ENCODE results near the gene ADD2. TPM values are rescaled to one million over a fixed set of nuclear protein-coding genes. Genes with fewer than 3 reads are reported as not detected.

The ADD2 gene
- total RNA-seq, 4 donors from 2014 or later, result 3.2 to 4.8 (median 4.3) TPM

DNA sequence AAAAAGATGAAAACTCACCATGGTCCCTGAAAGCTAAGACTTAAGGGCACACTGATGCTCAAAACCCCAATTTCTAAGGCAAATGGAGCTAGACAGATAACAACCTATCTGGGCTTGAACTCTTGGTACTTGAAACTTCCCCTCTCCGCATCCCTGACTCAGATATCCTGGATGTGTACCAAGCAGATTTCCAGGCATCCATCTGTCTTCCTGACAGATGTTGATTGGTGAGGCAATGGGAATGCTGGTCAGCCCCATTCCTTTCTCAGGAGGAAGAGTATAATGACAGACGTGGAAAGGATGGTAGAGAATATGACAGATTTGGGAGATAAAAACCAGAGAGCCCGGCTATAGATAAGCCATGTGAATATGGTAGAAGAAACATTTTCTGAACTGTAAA lies 69.2 kb downstream of the ADD2 start:
- peak; percentile 54 for ATAC-seq (ENCODE audit: low FRiP score)
- TF ChIP-seq, protein P1, sequence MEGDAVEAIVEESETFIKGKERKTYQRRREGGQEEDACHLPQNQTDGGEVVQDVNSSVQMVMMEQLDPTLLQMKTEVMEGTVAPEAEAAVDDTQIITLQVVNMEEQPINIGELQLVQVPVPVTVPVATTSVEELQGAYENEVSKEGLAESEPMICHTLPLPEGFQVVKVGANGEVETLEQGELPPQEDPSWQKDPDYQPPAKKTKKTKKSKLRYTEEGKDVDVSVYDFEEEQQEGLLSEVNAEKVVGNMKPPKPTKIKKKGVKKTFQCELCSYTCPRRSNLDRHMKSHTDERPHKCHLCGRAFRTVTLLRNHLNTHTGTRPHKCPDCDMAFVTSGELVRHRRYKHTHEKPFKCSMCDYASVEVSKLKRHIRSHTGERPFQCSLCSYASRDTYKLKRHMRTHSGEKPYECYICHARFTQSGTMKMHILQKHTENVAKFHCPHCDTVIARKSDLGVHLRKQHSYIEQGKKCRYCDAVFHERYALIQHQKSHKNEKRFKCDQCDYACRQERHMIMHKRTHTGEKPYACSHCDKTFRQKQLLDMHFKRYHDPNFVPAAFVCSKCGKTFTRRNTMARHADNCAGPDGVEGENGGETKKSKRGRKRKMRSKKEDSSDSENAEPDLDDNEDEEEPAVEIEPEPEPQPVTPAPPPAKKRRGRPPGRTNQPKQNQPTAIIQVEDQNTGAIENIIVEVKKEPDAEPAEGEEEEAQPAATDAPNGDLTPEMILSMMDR (IDR thresholded peaks at IDR 0.05), result no peak
- no peak for DNase-seq (ENCODE audit: low spot score)

- no peak for ATAC-seq (ENCODE audit: low FRiP score)
- TF ChIP-seq, protein P1 (IDR thresholded peaks at IDR 0.05), result no peak
- DNase-seq (ENCODE audit: low spot score), result no peak
Measured at GRCh38 chr2:70697603-70698383, 70.2 kb downstream of the ADD2 start.

GRCh38 chr2:70696142-70696541 lies 71.9 kb downstream of the ADD2 start:
- no peak for ATAC-seq (ENCODE audit: low FRiP score)
- DNase-seq (ENCODE audit: low spot score), result no peak
- TF ChIP-seq, protein P1 (IDR thresholded peaks at IDR 0.05), result no peak

DNA sequence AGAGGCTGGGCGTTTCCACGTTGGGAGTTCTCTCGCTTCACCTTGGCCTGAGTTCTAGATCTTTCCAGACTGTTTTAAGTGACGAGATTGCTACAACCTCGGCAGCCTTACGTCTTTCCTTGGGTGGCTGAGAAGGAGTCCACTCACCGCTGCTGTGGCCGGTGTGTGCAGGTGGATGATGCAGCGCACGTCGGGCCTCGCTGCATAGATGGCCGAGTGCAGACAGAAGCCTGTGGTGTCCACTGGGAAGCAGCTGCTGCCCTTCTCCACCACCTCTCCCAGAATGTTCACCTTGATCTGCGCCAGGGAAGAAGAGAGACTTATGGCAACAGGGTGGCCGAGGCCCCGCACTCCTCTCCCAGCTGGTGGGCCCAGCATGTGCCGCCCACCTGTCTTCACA lies 75.7 kb downstream of the ADD2 start:
- ATAC-seq (ENCODE audit: low FRiP score) (no peak), DNase-seq (ENCODE audit: low spot score) (no peak)
- TF ChIP-seq, protein P1 (IDR thresholded peaks at IDR 0.05), result no peak

DNA sequence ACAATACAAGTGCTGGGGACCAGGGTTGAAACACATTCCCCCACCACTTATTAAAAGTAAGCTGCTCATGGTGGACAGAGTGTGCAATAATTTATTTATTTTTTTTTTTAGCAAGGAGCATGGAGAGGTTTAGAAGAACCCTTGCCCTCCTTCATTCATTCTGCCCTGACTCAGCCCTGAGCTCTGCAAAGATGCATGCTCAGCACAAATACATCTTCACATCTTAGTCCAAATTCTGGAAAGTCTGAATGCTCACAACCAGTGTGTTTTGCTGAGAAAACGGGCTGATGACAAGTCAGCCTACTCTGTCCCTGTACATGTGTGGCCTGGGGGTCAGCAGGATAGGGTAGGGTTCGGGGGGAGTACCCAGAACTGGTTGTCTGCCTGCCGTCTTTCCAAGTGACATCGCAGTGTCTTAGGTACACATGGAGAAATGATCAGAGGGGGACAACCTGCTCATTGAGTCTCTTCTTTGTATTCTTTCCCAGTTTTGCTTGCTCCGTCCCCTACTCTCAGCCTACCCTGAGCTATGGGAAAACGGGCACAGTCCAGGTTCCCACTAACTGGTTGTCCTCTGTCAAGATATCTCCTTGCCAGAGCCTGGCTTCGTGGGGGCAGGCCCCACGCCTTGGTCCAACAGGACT lies 76.4 kb downstream of the ADD2 start:
- DNase-seq (ENCODE audit: low spot score) (no peak), ATAC-seq (ENCODE audit: low FRiP score) (no peak)
- TF ChIP-seq, protein P1 (IDR thresholded peaks at IDR 0.05), result no peak

- ATAC-seq (ENCODE audit: low FRiP score) (no peak), DNase-seq (ENCODE audit: low spot score) (no peak)
- TF ChIP-seq, protein P1 (IDR thresholded peaks at IDR 0.05), result no peak
Measured at GRCh38 chr2:70690846-70691245, 77.2 kb downstream of the ADD2 start.

DNA sequence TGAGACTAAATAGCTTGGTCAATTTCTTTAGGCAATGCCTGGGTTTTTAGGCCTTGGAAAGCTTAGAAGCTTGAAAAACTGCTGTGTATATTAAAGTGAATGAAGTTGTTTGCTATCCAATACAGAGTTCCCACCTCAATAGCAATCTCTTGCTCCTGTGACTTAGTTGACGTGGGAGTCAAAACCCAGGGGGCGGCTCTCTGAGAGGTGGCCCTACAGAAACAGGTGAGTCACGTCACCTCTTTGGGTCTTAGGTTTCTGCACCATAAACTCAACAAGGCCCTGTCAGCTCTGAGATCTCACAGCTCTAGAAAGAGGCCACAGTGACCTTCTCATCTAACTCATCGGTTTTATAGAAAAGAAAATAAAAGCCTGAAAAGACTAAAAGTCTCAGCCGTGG lies 79.6 kb downstream of the ADD2 start:
- no peak for ATAC-seq (ENCODE audit: low FRiP score)
- DNase-seq (ENCODE audit: low spot score), result no peak
- TF ChIP-seq, protein P1 (IDR thresholded peaks at IDR 0.05), result no peak

All from omental fat pad (tissue), 4 donors.